ENCODE results near the gene GTPBP3.

Gene GTPBP3

GRCh38 chr19:17389957-17390664 is 52.8 kb downstream of the GTPBP3 start:
- DNase-seq: no peak

- DNase-seq: peak; percentile 96
Observed at GRCh38 chr19:17390665-17391370, 53.5 kb downstream of the GTPBP3 start.

- peak; percentile 50 for DNase-seq
Observed at GRCh38 chr19:17391371-17392151, 54.2 kb downstream of the GTPBP3 start.
